RWPE2 (cell line): Measurements from ENCODE around the gene SNF8.

ENCODE experiments used
- ATAC-seq: fragments of 200-7000 bp; cut with Tn5 transposase; 3 replicates; pipeline ENCODE4 v1.9.1; 2021; ENCODE audit warnings: low read depth
- DNase-seq: peaks from one replicate; pipeline ENCODE4 v3.0.0-alpha.2; 2020; ENCODE audit warnings: low spot score
- H3K27ac ChIP-seq: fragments of 450-650 bp; 2 replicates; pipeline ENCODE4 v1.5.1; 2017; ENCODE audit warnings: mild to moderate bottlenecking; ENCODE audit not compliant: poor library complexity, severe bottlenecking
- H3K27me3 ChIP-seq: fragments of 250-450 bp; sonication (Bioruptor Pico); 2 replicates; pipeline ENCODE4 v1.5.1; 2021; ENCODE audit warnings: mild to moderate bottlenecking, moderate library complexity; ENCODE audit not compliant: insufficient read depth, poor library complexity, severe bottlenecking
- H3K36me3 ChIP-seq: fragments of 250-450 bp; sonication (Bioruptor Pico); 2 replicates; pipeline ENCODE4 v1.5.1; 2020; ENCODE audit warnings: low read depth, mild to moderate bottlenecking, moderate library complexity
- H3K4me1 ChIP-seq: fragments of 250-450 bp; sonication (Bioruptor Pico); 2 replicates; pipeline ENCODE4 v1.5.1; 2021; ENCODE audit warnings: mild to moderate bottlenecking, moderate library complexity; ENCODE audit not compliant: insufficient read depth, poor library complexity, severe bottlenecking
- H3K4me3 ChIP-seq: fragments of 250-450 bp; sonication (Bioruptor Pico); 2 replicates; pipeline ENCODE4 v1.5.1; 2021; ENCODE audit warnings: mild to moderate bottlenecking, moderate library complexity; ENCODE audit not compliant: severe bottlenecking
- H3K9me3 ChIP-seq: fragments of 250-450 bp; sonication (Bioruptor Pico); 2 replicates; pipeline ENCODE4 v1.5.1; 2021; ENCODE audit warnings: mild to moderate bottlenecking, moderate library complexity; ENCODE audit not compliant: severe bottlenecking
- TF ChIP-seq, protein P1 (sequence below): fragments of 450-650 bp; IDR thresholded peaks from one replicate; pipeline ENCODE4 v1.5.1; 2017; ENCODE audit warnings: mild to moderate bottlenecking, moderate library complexity; ENCODE audit not compliant: poor library complexity, severe bottlenecking

SNF8 gene

DNA sequence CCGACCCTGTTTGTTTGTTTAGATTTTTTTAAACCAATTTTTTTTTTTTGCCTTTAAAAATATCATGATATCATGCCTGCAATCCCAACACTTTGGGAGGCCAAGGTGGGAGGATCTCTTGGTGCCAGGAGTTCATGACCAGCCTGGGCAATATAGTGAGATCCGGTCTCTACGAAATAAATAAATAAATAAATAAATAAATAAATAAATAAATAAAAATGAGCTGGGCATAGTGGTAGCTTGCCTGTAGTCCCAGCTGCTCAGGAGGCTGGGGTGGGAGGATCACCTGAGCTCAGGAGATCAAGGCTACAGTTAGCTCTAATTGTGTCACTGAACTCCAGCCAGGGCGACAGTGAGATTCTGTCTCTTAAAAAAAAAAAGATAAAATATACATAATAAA is 44.5 kb upstream of the SNF8 start:
- ATAC-seq: no peak

DNA sequence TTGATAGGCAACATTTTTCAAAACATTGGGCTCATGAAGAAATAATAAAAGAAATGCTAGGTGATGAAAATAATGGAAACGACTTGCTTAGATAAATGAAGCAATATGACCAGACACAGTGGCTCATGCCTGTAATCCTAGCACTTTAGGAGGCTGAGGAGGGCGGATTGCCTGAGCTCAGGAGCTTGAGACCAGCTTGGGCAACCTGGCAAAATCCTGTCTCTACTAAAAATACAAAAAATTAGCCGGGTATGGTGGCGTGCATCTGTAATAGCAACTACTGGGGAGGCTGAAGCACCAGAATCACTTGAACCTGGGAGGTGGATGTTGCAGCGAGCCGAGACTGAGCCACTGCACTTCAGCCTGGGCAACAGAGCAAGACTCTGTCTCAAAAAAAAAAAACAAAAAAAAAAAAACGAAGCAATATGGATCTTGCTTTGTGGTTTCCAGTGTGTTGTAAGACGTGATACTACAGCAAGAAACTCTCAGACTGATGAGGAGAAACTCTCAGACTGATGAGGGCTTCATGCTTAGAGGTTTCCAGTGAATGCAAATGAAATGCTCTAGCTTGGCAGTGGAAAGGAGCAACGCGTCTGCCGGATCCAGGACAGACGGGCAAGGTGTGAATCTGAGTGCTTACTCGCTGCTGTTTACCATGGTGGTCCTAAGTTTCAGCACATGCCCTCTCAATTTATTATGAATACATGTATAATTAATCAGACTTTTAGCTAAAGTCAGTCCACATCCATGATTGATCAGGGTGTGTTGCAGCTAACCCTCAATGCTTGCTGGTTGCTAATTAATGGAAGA is 41.0 kb upstream of the SNF8 start:
- H3K36me3 ChIP-seq: no peaks in the 10 kb centered on the region
- H3K27ac ChIP-seq: no peak overlapping the region
- peaks cover 43% of the 10 kb centered on the region for H3K27me3 ChIP-seq
- H3K4me3 ChIP-seq: no peak overlapping the region
- H3K4me1 ChIP-seq: no peaks in the 10 kb centered on the region
- no peaks in the 10 kb centered on the region for H3K9me3 ChIP-seq
- DNase-seq (no peak), ATAC-seq (no peak)
- TF ChIP-seq, protein P1, sequence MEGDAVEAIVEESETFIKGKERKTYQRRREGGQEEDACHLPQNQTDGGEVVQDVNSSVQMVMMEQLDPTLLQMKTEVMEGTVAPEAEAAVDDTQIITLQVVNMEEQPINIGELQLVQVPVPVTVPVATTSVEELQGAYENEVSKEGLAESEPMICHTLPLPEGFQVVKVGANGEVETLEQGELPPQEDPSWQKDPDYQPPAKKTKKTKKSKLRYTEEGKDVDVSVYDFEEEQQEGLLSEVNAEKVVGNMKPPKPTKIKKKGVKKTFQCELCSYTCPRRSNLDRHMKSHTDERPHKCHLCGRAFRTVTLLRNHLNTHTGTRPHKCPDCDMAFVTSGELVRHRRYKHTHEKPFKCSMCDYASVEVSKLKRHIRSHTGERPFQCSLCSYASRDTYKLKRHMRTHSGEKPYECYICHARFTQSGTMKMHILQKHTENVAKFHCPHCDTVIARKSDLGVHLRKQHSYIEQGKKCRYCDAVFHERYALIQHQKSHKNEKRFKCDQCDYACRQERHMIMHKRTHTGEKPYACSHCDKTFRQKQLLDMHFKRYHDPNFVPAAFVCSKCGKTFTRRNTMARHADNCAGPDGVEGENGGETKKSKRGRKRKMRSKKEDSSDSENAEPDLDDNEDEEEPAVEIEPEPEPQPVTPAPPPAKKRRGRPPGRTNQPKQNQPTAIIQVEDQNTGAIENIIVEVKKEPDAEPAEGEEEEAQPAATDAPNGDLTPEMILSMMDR: no peak

More for the DNA sequence above, 44.5 kb upstream of the SNF8 start:
- Histone ChIP-seq H3K36me3 (no peaks in the 10 kb centered on the region), H3K9me3 (no peaks in the 10 kb centered on the region), H3K27ac (no peak overlapping the region), H3K4me3 (no peak overlapping the region), H3K4me1 (no peaks in the 10 kb centered on the region), H3K27me3 (peaks cover 77% of the 10 kb centered on the region)
- DNase-seq: no peak
- TF ChIP-seq, protein P1: no peak

DNA sequence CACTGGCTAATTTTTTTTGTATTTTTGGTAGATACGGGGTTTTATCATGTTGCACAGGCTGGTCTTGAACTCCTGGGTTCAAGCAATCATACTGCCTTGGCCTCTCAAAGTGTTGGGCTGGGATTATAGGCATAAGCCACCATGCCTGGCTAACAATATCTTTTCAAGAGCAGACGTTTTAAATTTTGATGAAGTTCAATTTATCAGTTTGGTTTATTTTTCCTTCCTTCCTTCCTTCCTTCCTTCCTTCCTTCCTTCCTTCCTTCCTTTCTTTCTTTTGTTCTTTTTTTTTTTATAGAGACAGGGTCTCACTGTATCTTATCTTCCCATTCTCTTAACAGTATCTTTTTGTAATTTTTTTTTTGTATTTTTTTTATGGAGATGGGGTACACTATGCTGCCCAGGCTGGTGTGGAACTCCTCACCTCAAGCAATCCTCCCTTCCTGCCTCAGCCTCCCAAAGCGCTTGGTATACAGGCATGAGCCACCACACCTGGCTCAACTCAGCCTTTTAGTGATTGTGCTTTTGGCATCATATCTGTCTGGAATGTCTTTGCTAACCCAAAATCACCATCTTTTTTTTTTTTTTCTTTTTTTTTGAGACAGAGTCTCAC is 37.4 kb upstream of the SNF8 start:
- no peaks in the 10 kb centered on the region for H3K36me3 ChIP-seq
- TF ChIP-seq, protein P1: no peak
- H3K9me3 ChIP-seq: no peaks in the 10 kb centered on the region
- no peak for ATAC-seq
- no peak for DNase-seq
- H3K4me3 ChIP-seq: no peak overlapping the region
- no peak overlapping the region for H3K27ac ChIP-seq
- peaks cover 14% of the 10 kb centered on the region for H3K27me3 ChIP-seq
- H3K4me1 ChIP-seq: no peaks in the 10 kb centered on the region

DNA sequence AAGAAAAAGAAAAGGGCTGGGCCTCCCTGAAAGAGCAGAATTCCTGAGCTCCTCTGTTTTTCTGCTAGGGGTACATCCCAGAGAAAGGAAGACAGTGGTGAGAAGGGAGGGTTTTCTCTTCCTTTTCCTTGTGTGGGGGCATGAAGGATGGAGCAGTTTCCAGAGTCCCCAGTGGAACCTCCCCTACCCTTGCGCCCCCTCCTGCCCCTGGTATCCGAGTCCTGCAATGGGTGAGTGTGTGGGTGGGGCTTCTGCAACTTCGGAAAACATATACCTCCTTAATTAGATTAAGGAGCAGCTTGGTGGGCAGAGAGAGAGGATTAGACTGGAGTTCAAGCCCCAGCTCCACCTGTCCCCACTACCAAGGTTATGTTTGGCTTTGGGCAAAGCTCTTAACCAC is 29.2 kb upstream of the SNF8 start:
- Histone ChIP-seq H3K4me3 (no peak overlapping the region), H3K27ac (no peak overlapping the region), H3K27me3 (no peaks in the 10 kb centered on the region), H3K36me3 (no peaks in the 10 kb centered on the region), H3K4me1 (peaks cover 14% of the 10 kb centered on the region), H3K9me3 (no peaks in the 10 kb centered on the region)
- no peak for ATAC-seq
- TF ChIP-seq, protein P1: no peak
- DNase-seq: no peak

DNA sequence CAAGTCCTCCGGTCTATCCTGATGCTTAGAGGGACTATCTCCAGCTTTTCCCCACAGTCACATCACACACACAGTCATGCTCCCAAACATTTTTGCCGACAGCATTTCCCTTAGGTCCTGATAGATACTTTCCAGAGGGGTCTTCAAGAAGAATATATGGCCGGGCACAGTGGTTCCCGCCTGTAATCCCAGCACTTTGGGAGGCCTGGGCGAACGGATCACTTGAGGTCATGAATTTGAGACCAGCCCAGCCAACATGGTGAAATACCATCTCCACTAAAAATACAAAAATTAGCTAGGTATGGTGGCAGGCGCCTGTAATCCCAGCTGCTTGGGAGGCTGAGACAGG is 28.1 kb upstream of the SNF8 start:
- ATAC-seq: no peak

More for the DNA sequence above, 28.1 kb upstream of the SNF8 start:
- no peaks in the 10 kb centered on the region for H3K36me3 ChIP-seq
- peak overlapping the region; percentile 73 for H3K27ac ChIP-seq
- TF ChIP-seq, protein P1: no peak
- H3K27me3 ChIP-seq: no peaks in the 10 kb centered on the region
- H3K4me1 ChIP-seq: peaks cover 14% of the 10 kb centered on the region
- H3K4me3 ChIP-seq: no peak overlapping the region
- no peak for DNase-seq
- no peaks in the 10 kb centered on the region for H3K9me3 ChIP-seq
